ENCODE measurements around the gene PIANP.

The PIANP gene

DNA sequence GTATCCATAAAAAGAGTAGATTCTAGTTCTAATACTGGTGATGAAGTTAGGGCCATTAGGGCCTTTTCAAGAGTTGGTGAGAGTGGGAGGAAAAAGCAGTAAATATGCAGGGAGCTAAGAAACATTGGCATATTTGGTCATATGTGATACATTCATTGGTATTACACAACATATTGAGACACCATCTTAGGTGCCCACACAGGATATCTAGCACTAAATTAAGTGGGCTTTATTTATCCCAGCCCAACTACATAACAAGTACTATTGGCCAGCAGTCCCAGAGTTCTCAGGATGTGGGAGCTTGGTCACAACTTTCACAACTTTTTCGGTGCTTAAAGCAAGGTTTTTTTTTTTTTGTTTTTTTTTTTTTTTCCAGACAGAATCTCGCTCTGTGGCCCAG lies 35.7 kb downstream of the PIANP start:
- no peak for DNase-seq

DNA sequence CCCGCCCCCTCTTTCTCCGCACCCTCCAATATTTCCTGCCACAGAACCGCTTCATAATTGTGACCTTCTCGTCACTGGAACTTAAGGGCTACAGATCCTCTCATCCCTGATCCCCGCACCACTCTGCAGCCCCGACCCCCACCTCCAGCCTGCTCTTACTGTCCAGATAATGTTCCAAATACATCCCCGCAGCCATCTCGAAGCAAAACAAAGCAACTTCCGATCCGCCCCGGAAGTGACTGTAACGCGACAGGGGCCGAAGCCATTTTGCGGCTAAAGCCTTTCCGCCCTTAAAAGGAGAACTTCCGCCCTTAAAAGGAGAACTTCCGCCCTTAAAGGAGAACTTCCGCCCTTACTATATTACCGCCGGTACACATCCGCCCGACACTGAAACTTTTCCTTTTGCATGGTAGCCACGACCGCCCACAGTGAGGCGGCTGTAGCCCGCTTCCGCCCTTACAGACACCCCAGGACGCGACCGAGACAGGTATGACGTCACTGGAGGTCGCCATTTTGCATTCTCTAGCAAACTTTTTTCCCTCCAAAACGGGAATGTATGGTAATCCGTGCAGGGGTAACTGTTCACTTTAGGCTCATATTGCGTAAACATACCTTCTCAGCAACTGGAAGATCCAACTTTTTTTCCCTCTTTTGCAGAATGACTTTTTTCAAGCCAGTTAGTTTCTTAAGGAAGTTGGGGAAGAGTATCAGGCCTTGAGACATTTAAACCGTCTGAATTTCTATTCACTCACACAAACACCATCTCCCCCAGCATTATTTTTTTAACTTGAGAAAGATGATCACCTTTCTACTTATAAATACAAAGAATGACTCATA lies 37.5 kb downstream of the PIANP start, which contains the start of gene ING4:
Gene ING4 (minus strand): TSS at position 214 of the 837 bp plus-strand sequence. CDS start 18 bp downstream, at position 196.
- DNase-seq: peak; percentile 87

DNA sequence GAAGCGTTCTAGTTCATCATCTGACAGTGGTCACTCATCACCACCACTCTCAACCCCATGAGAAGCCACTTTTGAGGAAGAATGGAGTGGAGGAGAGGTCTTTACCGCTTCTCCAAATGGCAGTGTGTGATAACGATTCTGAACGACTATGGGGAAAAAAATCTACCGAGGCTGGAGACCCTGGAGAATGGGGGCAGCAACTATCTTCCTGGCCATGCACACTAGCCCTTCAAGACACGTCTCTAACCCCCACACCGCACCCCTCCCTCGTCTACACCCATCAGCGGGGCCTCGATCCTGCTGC lies 38.1 kb downstream of the PIANP start:
- no peak for DNase-seq

DNA sequence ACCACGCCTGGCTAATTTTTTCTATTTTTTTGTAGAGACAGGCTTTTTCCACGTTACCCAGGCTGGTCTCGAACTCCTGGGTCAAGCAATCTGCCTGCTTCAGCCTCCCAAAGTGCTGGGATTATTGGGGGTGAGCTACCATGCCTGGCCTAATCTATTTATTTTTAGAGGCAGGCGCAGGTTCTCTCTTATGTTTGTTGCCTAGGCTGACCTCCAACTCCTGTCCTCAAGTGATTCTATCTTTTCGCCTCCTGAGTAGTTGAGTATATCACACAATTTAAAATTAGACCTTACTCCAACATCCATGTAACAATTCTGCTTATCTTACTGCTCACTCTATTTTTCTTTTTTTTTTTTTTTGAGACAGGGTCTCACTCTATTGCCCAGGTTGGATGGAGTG lies 46.6 kb downstream of the PIANP start:
- DNase-seq: no peak

DNA sequence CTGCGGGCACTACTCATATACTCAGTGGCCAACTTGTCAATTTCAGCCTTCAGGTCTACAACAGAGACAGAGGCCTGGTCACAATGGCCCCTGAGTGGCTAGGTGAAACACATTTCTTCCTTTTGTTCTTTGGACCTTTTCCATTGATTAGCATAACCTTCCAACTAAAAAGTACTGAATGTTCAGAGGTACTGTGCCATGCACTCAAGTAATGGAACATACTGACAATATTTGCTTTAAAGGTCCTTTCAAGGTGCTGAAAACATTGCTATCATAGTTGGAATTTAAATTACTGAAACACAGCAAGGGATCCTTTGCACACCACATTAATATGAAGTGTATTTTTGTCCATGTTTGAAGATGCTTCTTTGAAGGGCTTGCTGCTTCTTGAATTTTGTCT lies 47.3 kb downstream of the PIANP start:
- no peak for DNase-seq

DNA sequence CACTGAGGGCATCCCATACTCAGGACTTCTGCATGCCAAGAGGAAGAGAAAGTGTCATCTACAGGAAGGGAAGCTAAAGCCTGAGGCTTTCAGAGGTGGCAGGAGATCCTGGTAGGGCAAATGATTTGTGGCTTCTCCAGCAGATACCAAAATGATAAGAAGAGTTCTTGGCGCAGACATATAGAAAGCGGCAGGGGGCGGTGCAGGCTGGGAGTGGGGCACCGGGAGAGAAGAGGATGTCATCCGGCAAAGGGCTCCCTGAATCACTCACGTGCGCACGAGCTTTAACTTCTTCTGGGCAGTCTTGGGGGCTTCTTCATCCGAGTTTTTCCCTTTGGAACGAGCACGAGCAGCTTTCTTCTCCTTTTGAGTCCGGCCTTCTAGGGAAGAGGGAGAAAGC lies 48.2 kb downstream of the PIANP start:
- no peak for DNase-seq

DNA sequence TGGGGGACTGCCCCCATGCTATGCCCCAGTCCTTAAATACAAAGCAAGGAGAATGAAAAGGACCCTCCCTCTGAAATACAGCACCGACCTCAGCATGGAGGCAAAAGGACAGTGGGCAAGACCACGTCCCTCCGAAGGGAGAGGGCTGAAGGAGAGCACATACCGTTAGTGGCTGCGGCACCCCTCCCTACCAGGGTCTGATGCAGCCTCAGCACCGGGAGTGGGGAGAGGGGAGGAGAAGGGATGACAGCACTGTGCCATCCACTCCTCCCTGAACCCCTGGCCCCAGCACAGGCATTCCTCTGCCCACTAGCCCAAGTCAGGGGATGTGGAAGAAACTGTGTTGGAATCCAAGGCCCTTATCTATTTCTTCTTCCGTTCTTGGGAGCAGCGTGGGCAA lies 49.8 kb downstream of the PIANP start:
- no peak for DNase-seq

DNA sequence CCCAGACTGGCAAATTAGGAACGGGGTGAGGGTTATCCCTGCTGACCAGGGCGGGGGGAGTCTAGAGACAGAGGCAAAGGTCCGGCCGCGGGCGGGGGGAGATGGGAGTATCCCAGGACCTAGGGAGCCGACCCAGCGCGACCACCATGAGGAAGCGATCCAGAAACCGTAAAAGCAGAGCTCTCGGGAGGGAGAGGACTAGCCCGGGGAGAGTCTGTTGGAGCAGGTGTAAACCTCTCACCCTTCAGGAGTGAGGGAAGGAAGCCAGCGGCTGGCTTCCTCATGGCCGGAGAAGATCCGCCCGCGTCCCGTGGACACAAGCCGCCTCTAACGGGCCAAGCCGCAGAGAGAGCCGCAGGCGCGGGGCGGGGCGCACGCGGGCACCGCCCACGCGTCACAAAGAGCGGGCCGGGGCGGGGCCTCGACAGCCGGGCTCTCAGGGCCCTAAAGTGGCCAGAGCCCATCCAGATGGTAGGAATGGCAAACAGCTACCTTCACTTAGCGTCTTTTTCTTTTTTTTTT lies 53.5 kb downstream of the PIANP start, which contains the start of gene ACRBP:
Gene ACRBP (minus strand): TSS at position 350 of the 522 bp plus-strand sequence. CDS start 66 bp downstream, at position 284.
- DNase-seq: no peak

DNA sequence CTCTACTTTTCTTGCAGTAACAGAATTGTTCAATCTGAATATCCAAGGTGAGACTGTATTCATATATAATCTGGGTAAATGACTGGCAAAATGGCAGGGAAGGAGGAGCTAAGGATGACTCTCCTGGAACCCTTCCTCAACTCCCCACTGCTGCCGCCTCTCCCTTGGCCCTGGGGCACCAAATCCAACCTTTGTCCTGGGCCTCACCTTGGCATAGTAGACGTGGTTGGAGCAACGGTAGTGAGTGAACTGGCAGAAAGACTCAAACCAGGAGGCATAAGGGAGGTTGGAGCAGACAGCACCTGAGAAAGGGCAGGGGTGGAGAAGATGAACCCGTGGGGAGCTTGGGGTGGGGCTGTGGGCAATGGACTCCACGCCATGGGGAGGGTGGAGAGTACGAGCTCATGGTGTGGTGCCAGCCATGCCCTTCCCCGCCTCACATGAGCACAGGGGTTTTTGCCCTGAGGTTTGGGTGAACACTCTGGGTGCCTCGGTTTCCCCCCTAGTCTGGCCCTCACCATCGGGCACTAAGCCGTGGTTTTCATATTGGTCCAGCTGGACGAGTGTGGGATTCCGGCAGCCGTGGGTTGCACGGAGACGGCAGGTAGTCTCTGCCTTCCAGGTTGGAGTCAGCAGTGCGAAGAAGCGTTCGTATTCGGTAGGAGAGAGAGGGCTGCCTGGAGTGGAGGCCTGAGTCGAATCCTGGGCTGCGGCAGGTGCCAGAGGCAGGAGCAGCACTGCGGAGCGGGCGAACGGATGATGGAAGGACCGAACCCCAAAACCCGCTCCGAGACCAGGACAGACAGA lies 54.1 kb downstream of the PIANP start:
- no peak for DNase-seq

DNA sequence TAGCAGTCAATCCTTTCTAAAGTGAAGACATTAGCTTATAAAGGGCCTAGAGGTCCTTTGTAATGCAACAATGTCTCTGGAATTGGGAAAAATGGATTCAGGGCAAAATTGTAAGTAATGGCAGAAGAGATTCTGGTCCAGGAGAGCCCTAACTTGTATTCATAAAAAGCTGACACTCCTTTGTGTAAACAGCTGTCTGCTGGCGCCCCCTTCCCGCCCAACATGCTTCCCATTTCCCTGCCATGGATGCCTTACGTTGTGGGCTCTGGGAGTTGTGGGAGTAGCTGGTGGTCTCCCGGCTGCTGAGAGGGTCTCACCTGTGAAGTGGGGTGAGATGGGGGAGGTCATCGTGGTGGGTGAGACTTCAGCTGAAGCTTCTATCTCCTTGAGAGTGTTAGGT lies 55.7 kb downstream of the PIANP start:
- DNase-seq: no peak

DNA sequence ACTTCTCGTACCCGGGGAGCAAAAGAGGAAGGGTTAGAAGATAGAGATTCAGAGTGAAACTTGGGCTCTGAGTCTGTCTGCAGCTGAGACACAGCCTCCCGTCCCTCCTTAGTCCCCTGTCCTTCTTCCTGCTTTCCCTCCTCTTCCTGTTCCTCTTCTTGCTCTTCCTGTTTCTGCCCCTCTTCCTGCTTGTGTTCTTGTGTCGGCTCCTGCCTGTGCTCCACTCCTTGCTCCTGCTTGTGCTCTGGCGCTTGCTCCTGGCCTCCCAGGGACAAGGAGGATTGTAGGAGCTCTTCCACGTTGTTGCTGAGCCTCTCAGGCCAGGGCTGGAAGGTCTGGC lies 56.4 kb downstream of the PIANP start:
- no peak for DNase-seq
